Colonic mucosa (tissue), 4 donors: ENCODE data around the gene FADS2. TPM values are rescaled to one million over a fixed set of nuclear protein-coding genes. Genes with fewer than 3 reads are reported as not detected.
A peak's percentile ranks its signal among the peaks of the same experiment; 100 is the strongest.

Source experiments
- DNase-seq: peaks from one replicate; pipeline ENCODE4 v3.0.0-alpha.2; 2020
- H3K27ac ChIP-seq: fragments of 200-600 bp; one replicate; pipeline ENCODE4 v1.8.0; 2021
- H3K27me3 ChIP-seq: fragments of 200-600 bp; one replicate; pipeline ENCODE4 v1.8.0; 2021
- H3K36me3 ChIP-seq: fragments of 200-600 bp; one replicate; pipeline ENCODE4 v1.8.0; 2021
- H3K4me1 ChIP-seq: fragments of 200-600 bp; one replicate; pipeline ENCODE4 v1.8.0; 2021; ENCODE audit warnings: mild to moderate bottlenecking
- H3K4me3 ChIP-seq: fragments of 200-600 bp; one replicate; pipeline ENCODE4 v1.8.0; 2021
- H3K9ac ChIP-seq, 2 donors: one replicate each; pipeline ENCODE4 v1.7.0; 2013; ENCODE audit warnings: control low read depth in 2 of 2, low read depth in 2 of 2, low read length in 2 of 2
- H3K9me3 ChIP-seq: fragments of 200-600 bp; one replicate; pipeline ENCODE4 v1.8.0; 2021
- CTCF ChIP-seq: fragments of 200-600 bp; IDR thresholded peaks from one replicate; pipeline ENCODE4 v1.8.0; 2022; ENCODE audit warnings: antibody characterized with exemption, mild to moderate bottlenecking
- intact Hi-C: fragments of 100-400 bp; cut with DNase I; formaldehyde crosslinking; loops from one replicate; pipeline ENCODE4 v1.14.1; 2022
- total RNA-seq, 2 donors: library from RNA; stranded (reverse); fragmentation: NEBNext Ultra II Directional in 1 of 2; extraction: Animal tissue kit (Norgen Biotek cat#: 25700) in 1 of 2; gene quantifications; one replicate each; pipeline ENCODE4 v1.2.1, GENCODE V29; 2021
- donor health status: healthy.
- donor health status: DM: no; HTN: no; CAD: no.
- donor health status: DM: no; HTN: no; CAD: no.

Gene FADS2
- total RNA-seq, 2 donors from 2014 or later, result 13.9 to 38.6 TPM

- H3K4me1 ChIP-seq, result peaks cover 6% of the 10 kb centered on the region
- H3K4me3 ChIP-seq, result no peak overlapping the region
- no peaks in the 10 kb centered on the region for H3K27me3 ChIP-seq
- intact Hi-C loops, result loop anchor here (5.0 kb wide), 1 partner anchor 98 kb away; no protein-coding TSS in a partner anchor
- no peak for TF ChIP-seq CTCF
- H3K27ac ChIP-seq, result no peak overlapping the region
- no peaks in the 10 kb centered on the region for H3K36me3 ChIP-seq
- H3K9ac ChIP-seq, result no peak overlapping the region
- no peaks in the 10 kb centered on the region for H3K9me3 ChIP-seq
- DNase-seq, result no peak
Observed at GRCh38 chr11:61895046-61895717, 67.1 kb downstream of the FADS2 start.

DNA sequence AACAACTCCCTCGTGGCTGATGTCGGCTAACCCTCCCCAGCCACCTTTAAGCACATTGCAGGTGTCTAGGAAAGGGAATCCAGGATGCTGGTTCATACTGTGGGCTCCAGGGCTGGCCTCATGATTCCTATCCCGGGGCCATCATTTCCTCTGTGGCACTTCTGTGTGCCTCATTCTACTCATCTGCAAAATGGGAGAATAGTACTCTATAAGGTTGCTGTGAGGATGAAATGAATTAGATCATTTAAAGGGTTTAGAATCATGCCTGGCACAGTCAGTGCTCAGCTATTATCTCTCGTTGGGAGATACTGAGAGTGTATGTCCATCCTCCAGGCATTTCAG is 67.6 kb downstream of the FADS2 start:
- H3K4me3 ChIP-seq, result no peak overlapping the region
- TF ChIP-seq CTCF, result no peak
- no peaks in the 10 kb centered on the region for H3K27me3 ChIP-seq
- H3K27ac ChIP-seq, result no peak overlapping the region
- H3K9me3 ChIP-seq, result no peaks in the 10 kb centered on the region
- intact Hi-C loops, result loop anchor here (5.0 kb wide), 1 partner anchor 98 kb away; no protein-coding TSS in a partner anchor
- peaks cover 1% of the 10 kb centered on the region for H3K4me1 ChIP-seq
- no peaks in the 10 kb centered on the region for H3K36me3 ChIP-seq
- no peak for DNase-seq
- no peak overlapping the region for H3K9ac ChIP-seq

GRCh38 chr11:61896665-61897386 is 68.7 kb downstream of the FADS2 start:
- intact Hi-C loops, result loop anchor here (5.0 kb wide), 1 partner anchor 100 kb away; no protein-coding TSS in a partner anchor
- no peak for DNase-seq
- no peaks in the 10 kb centered on the region for H3K9me3 ChIP-seq
- no peak overlapping the region for H3K9ac ChIP-seq
- no peak overlapping the region for H3K27ac ChIP-seq
- no peak overlapping the region for H3K4me3 ChIP-seq
- TF ChIP-seq CTCF, result no peak
- H3K27me3 ChIP-seq, result no peaks in the 10 kb centered on the region
- H3K4me1 ChIP-seq, result no peaks in the 10 kb centered on the region
- H3K36me3 ChIP-seq, result no peaks in the 10 kb centered on the region

DNA sequence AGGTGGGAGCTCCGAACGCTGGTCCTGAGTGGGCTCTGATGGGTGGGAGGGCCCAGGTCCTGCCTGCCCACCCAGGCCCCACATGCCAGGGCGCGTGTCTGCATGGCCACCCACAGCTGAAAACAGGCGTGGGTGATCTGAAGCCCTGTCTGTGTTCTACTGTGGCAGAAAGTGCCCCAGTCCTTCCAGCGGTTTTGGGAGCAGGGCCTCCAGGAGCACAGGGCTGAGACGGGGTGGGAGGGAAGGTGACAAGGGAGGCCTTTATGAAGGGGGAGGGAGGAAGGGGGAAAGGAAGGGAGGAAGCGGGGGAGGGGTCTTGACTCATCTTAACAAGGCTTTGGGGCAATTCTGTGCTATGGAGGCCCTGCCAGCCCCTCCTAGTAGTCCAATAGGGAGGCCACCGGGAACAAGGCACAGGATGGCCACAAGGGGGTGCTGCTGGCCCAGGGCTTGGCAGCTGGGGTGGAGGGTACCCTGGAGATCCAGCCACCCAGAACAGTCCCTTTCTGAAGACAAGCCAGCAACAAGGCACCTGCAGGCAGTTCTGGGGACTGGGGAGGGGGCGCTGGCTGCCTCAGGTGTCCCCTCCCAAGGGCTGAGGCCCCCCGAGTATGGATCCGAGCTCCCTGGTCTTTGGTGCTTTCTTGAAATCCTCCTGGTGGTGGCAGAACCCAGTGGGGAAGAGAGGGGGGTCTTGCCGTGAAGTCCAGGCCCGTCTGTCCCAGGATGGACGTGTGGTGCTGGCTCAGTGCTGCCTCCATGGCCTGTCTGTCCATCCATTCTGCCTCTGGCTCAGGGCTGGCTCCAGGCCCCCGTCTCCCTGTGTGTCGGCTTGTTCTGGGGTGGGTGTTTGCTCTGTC is 69.5 kb downstream of the FADS2 start:
- no peak overlapping the region for H3K27ac ChIP-seq
- no peak overlapping the region for H3K4me3 ChIP-seq
- no peaks in the 10 kb centered on the region for H3K4me1 ChIP-seq
- intact Hi-C loops, result loop anchor here (2.0 to 5.0 kb wide), 4 partner anchors 49 to 185 kb away; no protein-coding TSS in a partner anchor
- DNase-seq, result peak; percentile 83
- H3K9me3 ChIP-seq, result no peaks in the 10 kb centered on the region
- no peaks in the 10 kb centered on the region for H3K27me3 ChIP-seq
- TF ChIP-seq CTCF, result peak; percentile 85
- no peaks in the 10 kb centered on the region for H3K36me3 ChIP-seq
- H3K9ac ChIP-seq, result no peak overlapping the region

- TF ChIP-seq CTCF, result no peak
- H3K4me3 ChIP-seq, result no peak overlapping the region
- no peaks in the 10 kb centered on the region for H3K4me1 ChIP-seq
- DNase-seq, result no peak
- intact Hi-C loops, result loop anchor here (2.0 to 5.0 kb wide), 4 partner anchors 49 to 185 kb away; no protein-coding TSS in a partner anchor
- H3K36me3 ChIP-seq, result no peaks in the 10 kb centered on the region
- no peaks in the 10 kb centered on the region for H3K27me3 ChIP-seq
- H3K9me3 ChIP-seq, result no peaks in the 10 kb centered on the region
- no peak overlapping the region for H3K27ac ChIP-seq
- H3K9ac ChIP-seq, result no peak overlapping the region
Observed at GRCh38 chr11:61898247-61898582, 70.1 kb downstream of the FADS2 start.
